Esophagus squamous epithelium (tissue), 5 donors: Measurements from ENCODE around the gene FER1L5. TPM values are rescaled to one million over a fixed set of nuclear protein-coding genes. Genes with fewer than 3 reads are reported as not detected.

Source experiments
- DNase-seq: peaks from one replicate; lab custom pipeline; 2025; lab: John Stamatoyannopoulos, UW
- H3K27ac ChIP-seq, 4 donors: fragments of 200-600 bp; sonication (generic); one replicate each; pipeline ENCODE4 v1.5.1; 2016 to 2019; ENCODE audit warnings: mild to moderate bottlenecking in 1 of 4
- H3K27me3 ChIP-seq, 4 donors: fragments of 200-600 bp; sonication (generic); 1 replicate in 3 of 4; 2 replicates in 1 of 4; pipeline versions ENCODE4 v1.5.1 to v1.6.0; 2017 to 2021; ENCODE audit warnings: antibody characterized with exemption in 1 of 4
- H3K36me3 ChIP-seq, 3 donors: fragments of 200-600 bp; sonication (generic); one replicate each; pipeline ENCODE4 v1.5.1; 2016 to 2019
- H3K4me1 ChIP-seq, 3 donors: fragments of 200-600 bp; sonication (generic); one replicate each; pipeline ENCODE4 v1.5.1; 2017 to 2019
- H3K4me3 ChIP-seq, 4 donors: fragments of 200-600 bp; sonication (generic); 1 replicate in 3 of 4; 2 replicates in 1 of 4; pipeline ENCODE4 v1.5.1; 2016 to 2019; ENCODE audit warnings: mild to moderate bottlenecking in 2 of 4, moderate library complexity in 1 of 4
- H3K9me3 ChIP-seq, 3 donors: fragments of 200-600 bp; sonication (generic); one replicate each; pipeline ENCODE4 v1.5.1; 2016 to 2019
- POLR2A ChIP-seq, 4 donors: fragments of 450-650 bp; IDR thresholded peaks; one replicate each; pipeline ENCODE4 v1.6.1; 2017; ENCODE audit warnings: antibody characterized with exemption in 4 of 4, mild to moderate bottlenecking in 4 of 4, moderate library complexity in 3 of 4
- WGBS, 2 donors: methylation state at CpG; one replicate each; pipeline ENCODE4 v1.1.5; 2018; 5-methylcytosine and 5-hydroxymethylcytosine counted together
- intact Hi-C: fragments of 100-400 bp; cut with DNase I; formaldehyde crosslinking; loops from one replicate; pipeline ENCODE4 v1.15.0; 2022
- total RNA-seq, 4 donors: library from RNA; depleted of rRNA; stranded (reverse); fragments of >200 nt; gene quantifications; one replicate each; pipeline ENCODE4 v1.1.0, GENCODE V29; 2016
- TF ChIP-seq, protein P1 (sequence below), 6 experiments: fragments of 450-650 bp in 4 of 6; fragments of 200-600 bp in 2 of 6; sonication (generic) in 2 of 6; IDR thresholded peaks; one replicate each; pipeline ENCODE4 v1.5.1; 2016 to 2019; ENCODE audit warnings: antibody characterized with exemption in 6 of 6, mild to moderate bottlenecking in 4 of 6, moderate library complexity in 4 of 6
- donor health status: DM: yes; HTN: yes; CAD: no.

The FER1L5 gene
- total RNA-seq, 4 donors from 2014 or later: 0.13 to 0.19 TPM; not detected in 2

DNA sequence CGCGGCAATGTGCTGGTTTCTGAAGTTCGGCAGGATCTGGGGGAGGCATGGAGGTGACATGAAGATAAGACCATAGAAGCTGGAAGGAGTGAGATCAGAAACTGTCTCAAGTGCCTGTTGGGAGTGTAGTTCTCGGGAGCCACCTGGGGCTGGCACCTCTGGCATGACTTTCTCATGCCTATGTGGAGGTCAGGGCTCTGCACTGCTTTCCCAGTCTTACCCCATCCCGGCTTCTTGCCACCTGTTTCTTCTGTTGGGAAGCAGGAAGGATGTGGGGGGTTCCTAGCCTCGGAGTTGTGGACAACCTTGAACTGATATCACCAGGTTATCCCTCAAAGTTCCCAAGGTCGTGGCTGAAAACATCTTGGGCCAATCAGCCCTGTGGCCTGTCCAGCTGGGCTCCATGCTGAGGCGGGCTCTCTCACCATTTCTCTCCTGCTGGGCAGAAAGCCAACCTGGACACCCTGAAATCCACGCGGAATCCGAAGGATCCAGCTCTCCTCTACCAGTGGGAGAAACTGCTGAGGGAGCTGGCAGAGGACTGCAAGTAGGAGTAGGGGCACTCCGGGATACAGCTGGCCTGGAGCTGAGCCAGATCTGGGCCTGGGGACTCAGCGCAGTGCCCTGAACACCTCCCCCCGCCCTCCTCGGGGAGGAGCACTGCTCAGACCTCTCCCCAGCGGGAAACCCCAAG lies 42.5 kb downstream of the FER1L5 start:
- WGBS, 2 donors: 61 to 85% methylated on average over 8 to 11 of the region's 16 CpGs
- no peak for TF ChIP-seq POLR2A (IDR thresholded peaks at IDR 0.05)
- TF ChIP-seq, protein P1, sequence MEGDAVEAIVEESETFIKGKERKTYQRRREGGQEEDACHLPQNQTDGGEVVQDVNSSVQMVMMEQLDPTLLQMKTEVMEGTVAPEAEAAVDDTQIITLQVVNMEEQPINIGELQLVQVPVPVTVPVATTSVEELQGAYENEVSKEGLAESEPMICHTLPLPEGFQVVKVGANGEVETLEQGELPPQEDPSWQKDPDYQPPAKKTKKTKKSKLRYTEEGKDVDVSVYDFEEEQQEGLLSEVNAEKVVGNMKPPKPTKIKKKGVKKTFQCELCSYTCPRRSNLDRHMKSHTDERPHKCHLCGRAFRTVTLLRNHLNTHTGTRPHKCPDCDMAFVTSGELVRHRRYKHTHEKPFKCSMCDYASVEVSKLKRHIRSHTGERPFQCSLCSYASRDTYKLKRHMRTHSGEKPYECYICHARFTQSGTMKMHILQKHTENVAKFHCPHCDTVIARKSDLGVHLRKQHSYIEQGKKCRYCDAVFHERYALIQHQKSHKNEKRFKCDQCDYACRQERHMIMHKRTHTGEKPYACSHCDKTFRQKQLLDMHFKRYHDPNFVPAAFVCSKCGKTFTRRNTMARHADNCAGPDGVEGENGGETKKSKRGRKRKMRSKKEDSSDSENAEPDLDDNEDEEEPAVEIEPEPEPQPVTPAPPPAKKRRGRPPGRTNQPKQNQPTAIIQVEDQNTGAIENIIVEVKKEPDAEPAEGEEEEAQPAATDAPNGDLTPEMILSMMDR (IDR thresholded peaks at IDR 0.05): no peak
- Histone ChIP-seq H3K4me1 (peaks cover 0 to 11% (median 0%) of the 10 kb centered on the region in 3 donors), H3K9me3 (no peaks in the 10 kb centered on the region), H3K27me3 (peaks cover 0 to 29% (median 0%) of the 10 kb centered on the region in 4 donors), H3K36me3 (no peaks in the 10 kb centered on the region), H3K27ac (no peak overlapping the region), H3K4me3 (no peak overlapping the region)
- no peak for DNase-seq
- intact Hi-C loops: no loop called here

DNA sequence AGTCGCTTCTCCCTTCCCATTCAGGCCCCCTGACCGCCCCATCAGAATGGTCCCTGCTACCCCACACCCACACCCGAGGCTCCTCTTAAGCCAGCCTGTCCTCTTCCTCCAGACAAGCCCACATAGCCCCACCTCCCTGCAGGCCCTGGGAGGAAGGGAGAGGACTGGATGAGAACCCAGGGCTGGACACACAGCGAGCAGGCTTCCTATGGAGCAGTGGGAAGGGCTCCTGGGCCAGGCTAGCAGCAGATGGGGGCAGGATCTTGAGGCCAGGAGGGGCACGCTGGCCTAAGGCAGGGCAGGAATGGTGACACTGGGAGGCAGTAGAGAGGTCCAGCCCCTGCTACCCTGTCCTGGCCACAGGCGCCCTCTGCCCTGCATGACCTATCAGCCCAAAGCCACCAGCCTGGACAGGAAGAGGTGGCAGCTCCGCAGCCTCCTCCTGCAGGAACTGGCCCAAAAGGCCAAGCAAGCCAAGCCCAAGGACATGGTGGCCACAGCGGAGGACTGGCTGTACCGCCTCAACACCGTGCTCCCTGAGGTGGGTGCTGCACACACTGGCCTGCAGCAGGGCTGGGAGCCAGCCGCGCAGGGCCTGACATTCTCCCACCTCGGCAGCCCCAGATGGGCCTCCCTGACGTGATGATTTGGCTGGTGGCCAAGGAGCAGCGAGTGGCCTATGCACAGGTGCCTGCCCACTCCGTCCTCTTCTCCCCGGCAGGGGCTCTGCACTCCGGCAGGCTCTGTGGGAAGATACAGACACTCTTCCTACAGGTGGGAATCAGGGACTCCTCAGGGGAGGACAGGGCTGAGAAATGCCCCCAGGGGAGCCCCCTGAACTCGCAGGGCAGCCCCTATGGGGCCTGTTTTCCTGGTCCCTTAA lies 43.3 kb downstream of the FER1L5 start:
- peaks cover 0 to 29% (median 0%) of the 10 kb centered on the region in 4 donors for H3K27me3 ChIP-seq
- intact Hi-C loops: no loop called here
- H3K36me3 ChIP-seq: no peaks in the 10 kb centered on the region
- H3K27ac ChIP-seq: no peak overlapping the region
- TF ChIP-seq, protein P1 (IDR thresholded peaks at IDR 0.05): no peak
- no peak for TF ChIP-seq POLR2A (IDR thresholded peaks at IDR 0.05)
- H3K4me3 ChIP-seq: no peak overlapping the region
- 21 to 83% methylated on average over 1 to 10 of the region's 19 CpGs for WGBS, 2 donors
- no peaks in the 10 kb centered on the region for H3K9me3 ChIP-seq
- DNase-seq: no peak
- H3K4me1 ChIP-seq: peaks cover 0 to 11% (median 0%) of the 10 kb centered on the region in 3 donors

DNA sequence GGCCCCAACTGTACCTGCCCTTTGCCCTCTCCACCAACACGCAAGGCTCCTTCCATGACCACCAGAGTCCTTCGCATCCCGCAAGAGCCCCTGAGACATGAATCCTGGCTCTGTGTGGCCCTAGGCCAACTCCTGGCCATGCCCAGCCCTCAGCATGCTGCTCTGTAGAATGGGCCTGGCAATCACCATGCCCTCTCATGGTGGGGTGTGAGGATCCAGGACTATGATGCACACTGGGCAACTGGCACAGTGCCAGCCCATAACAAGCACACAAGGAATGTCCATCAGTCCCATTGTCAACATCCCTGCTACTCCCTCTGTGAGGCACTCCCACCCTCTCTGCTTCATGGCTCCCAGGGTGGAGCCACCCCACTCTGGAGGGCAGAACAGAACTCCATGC lies 44.7 kb downstream of the FER1L5 start:
- no peak for DNase-seq
- WGBS, 2 donors: 95 to 100% methylated on average over 3 of the region's 3 CpGs
- H3K27me3 ChIP-seq: peaks cover 0 to 29% (median 0%) of the 10 kb centered on the region in 4 donors
- H3K4me1 ChIP-seq: peaks cover 0 to 11% (median 0%) of the 10 kb centered on the region in 3 donors
- intact Hi-C loops: no loop called here
- H3K9me3 ChIP-seq: no peaks in the 10 kb centered on the region
- H3K36me3 ChIP-seq: no peaks in the 10 kb centered on the region
- no peak overlapping the region for H3K4me3 ChIP-seq
- TF ChIP-seq, protein P1 (IDR thresholded peaks at IDR 0.05): no peak
- TF ChIP-seq POLR2A (IDR thresholded peaks at IDR 0.05): no peak
- H3K27ac ChIP-seq: no peak overlapping the region

DNA sequence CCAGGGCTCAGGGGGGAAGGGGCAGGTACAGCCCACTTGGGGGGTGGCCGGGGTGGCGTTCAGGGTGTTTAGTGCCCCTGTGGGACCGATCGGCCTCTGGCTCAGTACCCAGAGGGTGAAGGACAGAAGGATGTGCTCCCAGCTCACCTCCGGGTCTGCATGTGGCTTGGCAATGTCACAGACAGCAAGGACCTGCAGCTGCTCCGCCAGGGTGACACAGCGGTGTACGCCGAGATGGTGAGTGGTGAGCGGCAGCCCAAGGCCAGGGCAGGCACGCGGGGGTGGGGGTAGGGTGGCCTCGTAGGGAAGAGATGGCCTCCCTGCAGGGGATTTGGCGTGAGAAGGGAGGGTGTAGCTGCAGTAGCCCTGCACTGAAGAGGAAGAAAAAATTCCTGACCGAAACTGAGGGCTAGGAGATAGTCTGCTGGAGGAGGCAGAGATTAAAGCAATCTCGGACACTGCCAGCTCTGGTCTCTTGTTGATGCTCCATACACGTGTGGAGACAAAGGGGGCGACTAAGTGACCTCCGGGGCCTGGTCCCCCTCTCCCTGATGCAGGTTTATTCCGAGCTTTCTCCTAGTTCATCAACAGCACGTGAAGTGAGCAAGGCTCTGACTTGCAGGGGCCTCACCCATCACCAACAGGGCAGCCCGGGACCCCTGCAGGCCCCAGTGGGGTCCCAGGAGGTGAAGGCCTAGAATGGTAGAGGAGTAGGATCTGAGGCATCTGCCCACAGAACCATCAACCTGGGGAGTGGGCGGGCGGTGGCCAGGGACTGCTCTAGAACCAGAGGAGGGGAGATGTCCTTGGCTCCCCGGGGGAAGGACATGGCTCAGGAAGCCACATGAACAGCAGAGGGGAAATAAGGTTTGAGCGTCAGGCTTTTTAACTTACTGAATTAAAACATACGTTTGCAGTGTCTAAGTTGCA lies 45.4 kb downstream of the FER1L5 start:
- Histone ChIP-seq H3K27me3 (peaks cover 0 to 29% (median 0%) of the 10 kb centered on the region in 4 donors), H3K9me3 (no peaks in the 10 kb centered on the region), H3K4me3 (no peak overlapping the region), H3K4me1 (peaks cover 0 to 11% (median 0%) of the 10 kb centered on the region in 3 donors), H3K36me3 (no peaks in the 10 kb centered on the region), H3K27ac (no peak overlapping the region)
- intact Hi-C loops: no loop called here
- TF ChIP-seq, protein P1 (IDR thresholded peaks at IDR 0.05): no peak
- TF ChIP-seq POLR2A (IDR thresholded peaks at IDR 0.05): no peak
- no peak for DNase-seq
- 79% methylated on average over 11 of the region's 27 CpGs for WGBS, 2 donors
